Activated naive CD8-positive, alpha-beta T cell (primary cell): ENCODE data around the gene PCBP2.

Experiments used
- H3K27ac Mint-ChIP-seq: one replicate; pipeline ENCODE4 v1.8.0; 2021; ENCODE audit warnings: mixed read lengths
- H3K27me3 Mint-ChIP-seq: one replicate; pipeline ENCODE4 v1.8.0; 2021; ENCODE audit warnings: mixed read lengths
- H3K36me3 Mint-ChIP-seq: one replicate; pipeline ENCODE4 v1.8.0; 2021; ENCODE audit warnings: mixed read lengths
- H3K4me1 Mint-ChIP-seq: one replicate; pipeline ENCODE4 v1.8.0; 2021; ENCODE audit warnings: low read depth, mixed read lengths
- H3K4me3 Mint-ChIP-seq: one replicate; pipeline ENCODE4 v1.8.0; 2021; ENCODE audit warnings: mild to moderate bottlenecking, mixed read lengths
- H3K9me3 Mint-ChIP-seq: one replicate; pipeline ENCODE4 v1.8.0; 2021; ENCODE audit warnings: low read depth, mixed read lengths

PCBP2 gene

DNA sequence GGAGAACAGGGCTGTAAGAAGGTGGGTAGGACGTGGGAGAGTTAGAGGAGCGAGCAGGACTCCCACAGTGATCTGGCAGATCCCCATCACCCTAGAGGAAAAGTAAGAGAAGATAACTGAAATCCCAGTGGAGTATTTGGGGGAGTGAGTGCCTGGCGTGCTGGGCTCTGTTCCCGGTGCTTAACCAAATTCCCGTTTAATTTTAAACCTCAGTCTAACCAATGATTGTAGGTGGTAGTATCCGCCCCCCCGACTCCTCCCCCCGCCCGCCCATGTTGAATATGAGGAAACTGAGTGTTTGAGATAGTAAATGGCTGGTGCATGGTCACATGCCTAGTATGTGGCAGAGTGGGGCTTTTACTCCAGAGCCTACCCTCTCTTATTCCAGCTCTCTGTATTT lies 50.4 kb downstream of the PCBP2 start:
- Mint-ChIP-seq H3K27me3 (no peaks in the 10 kb centered on the region), H3K27ac (peak overlapping the region; percentile 97), H3K4me3 (peak overlapping the region; percentile 96), H3K9me3 (no peaks in the 10 kb centered on the region), H3K36me3 (no peaks in the 10 kb centered on the region), H3K4me1 (peaks cover 28% of the 10 kb centered on the region)

GRCh38 chr12:53502983-53503728 lies 51.3 kb downstream of the PCBP2 start:
- Mint-ChIP-seq H3K4me3 (peak overlapping the region; percentile 49), H3K27ac (no peak overlapping the region), H3K9me3 (no peaks in the 10 kb centered on the region), H3K4me1 (peaks cover 27% of the 10 kb centered on the region), H3K36me3 (no peaks in the 10 kb centered on the region), H3K27me3 (no peaks in the 10 kb centered on the region)

GRCh38 chr12:53504004-53504920 lies 52.4 kb downstream of the PCBP2 start:
- H3K4me1 Mint-ChIP-seq, result peaks cover 25% of the 10 kb centered on the region
- H3K27me3 Mint-ChIP-seq, result no peaks in the 10 kb centered on the region
- no peaks in the 10 kb centered on the region for H3K9me3 Mint-ChIP-seq
- H3K27ac Mint-ChIP-seq, result peak overlapping the region; percentile 6
- H3K36me3 Mint-ChIP-seq, result no peaks in the 10 kb centered on the region
- no peak overlapping the region for H3K4me3 Mint-ChIP-seq

- H3K4me3 Mint-ChIP-seq, result no peak overlapping the region
- peaks cover 20% of the 10 kb centered on the region for H3K4me1 Mint-ChIP-seq
- no peaks in the 10 kb centered on the region for H3K36me3 Mint-ChIP-seq
- no peaks in the 10 kb centered on the region for H3K27me3 Mint-ChIP-seq
- H3K9me3 Mint-ChIP-seq, result no peaks in the 10 kb centered on the region
- no peak overlapping the region for H3K27ac Mint-ChIP-seq
Measured at GRCh38 chr12:53505086-53505485, 53.2 kb downstream of the PCBP2 start.

DNA sequence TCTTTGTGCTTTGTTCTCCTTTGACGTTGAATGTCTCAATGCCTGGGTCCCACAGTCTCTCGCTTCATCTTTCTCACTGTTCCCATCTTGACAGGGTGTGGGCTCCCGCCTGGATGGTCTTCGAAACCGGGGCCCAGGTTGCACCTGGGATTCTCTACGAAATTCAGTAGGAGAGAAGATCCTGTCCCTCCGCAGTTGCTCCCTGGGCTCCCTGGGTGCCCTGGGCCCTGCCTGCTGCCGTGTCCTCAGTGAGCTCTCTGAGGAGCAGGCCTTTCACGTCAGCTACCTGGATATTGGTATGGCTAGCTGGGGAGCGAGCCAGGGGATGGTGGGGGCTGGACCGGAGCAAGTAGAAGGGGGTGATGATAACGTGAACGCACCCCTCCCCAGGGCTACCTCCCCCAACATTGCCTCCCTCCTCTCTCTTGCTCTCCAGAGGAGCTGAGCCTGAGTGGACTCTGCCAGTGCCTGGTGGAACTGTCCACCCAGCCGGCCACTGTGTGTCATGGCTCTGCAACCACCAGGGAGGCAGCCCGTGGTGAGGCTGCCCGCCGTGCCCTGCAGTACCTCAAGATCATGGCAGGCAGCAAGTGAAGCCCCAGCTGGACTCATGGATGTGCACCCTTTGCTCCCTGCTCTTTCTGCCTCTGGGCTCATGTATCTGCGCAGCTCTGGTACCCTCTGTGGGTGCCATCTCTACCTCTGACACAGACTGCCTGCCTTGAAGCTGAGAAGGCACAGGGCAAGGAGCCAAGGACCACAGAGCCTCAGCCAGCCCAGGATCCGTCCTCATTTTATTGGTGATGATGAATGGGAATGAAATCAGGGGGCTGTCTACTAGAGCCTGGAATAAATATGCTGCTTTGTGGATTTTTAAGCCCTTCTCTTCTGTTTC lies 53.9 kb downstream of the PCBP2 start:
- no peak overlapping the region for H3K4me3 Mint-ChIP-seq
- H3K27ac Mint-ChIP-seq, result no peak overlapping the region
- no peaks in the 10 kb centered on the region for H3K9me3 Mint-ChIP-seq
- H3K4me1 Mint-ChIP-seq, result peaks cover 16% of the 10 kb centered on the region
- H3K36me3 Mint-ChIP-seq, result no peaks in the 10 kb centered on the region
- H3K27me3 Mint-ChIP-seq, result no peaks in the 10 kb centered on the region

GRCh38 chr12:53506450-53506785 lies 54.5 kb downstream of the PCBP2 start:
- Mint-ChIP-seq H3K27me3 (no peaks in the 10 kb centered on the region), H3K36me3 (no peaks in the 10 kb centered on the region), H3K27ac (no peak overlapping the region), H3K4me1 (peaks cover 16% of the 10 kb centered on the region), H3K9me3 (no peaks in the 10 kb centered on the region), H3K4me3 (no peak overlapping the region)

DNA sequence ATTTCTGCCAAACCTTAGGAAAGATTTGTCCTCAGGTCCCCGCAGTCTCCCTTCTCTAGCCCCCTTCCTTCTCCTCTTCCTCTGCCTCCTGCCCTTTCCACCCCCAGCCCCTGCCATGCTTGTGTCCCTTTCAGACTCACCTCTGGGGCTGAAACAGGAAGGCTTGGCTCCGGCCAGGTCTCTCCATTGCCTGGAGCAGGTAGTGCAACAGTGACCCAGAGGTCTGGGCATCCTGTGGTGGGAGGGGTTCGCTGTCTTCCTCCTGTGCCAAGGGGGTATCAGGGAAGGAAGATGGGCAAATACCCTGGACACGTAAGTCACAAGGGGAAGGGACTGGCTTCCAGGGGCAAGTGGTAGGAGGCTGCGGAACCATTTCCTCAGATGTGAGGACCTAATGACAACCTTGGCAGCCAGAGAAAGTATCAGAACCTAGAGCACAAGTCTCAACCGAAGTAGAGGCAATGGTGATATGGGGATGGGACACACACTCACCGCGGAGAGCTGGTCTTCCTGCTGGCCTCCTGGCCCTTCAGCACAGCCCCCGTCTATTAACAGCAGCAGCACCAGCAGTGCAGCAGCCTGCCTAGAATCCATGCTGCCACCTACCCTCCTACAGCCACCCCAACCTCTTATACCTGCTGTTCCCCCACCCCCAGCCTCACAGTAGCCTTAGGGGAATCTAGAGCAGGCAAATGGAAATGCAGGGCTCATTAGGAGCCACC lies 55.1 kb downstream of the PCBP2 start, which contains the start of gene NPFF:
TSS of gene NPFF (minus strand) at position 604 of the 722 bp plus-strand sequence. CDS start at position 594, 10 bp downstream.
- Mint-ChIP-seq H3K4me1 (peaks cover 12% of the 10 kb centered on the region), H3K27ac (no peak within 1 kb of the TSS), H3K4me3 (no peak within 1 kb of the TSS), H3K27me3 (no peaks in the 10 kb centered on the region), H3K36me3 (no peaks in the 10 kb centered on the region), H3K9me3 (no peaks in the 10 kb centered on the region)

DNA sequence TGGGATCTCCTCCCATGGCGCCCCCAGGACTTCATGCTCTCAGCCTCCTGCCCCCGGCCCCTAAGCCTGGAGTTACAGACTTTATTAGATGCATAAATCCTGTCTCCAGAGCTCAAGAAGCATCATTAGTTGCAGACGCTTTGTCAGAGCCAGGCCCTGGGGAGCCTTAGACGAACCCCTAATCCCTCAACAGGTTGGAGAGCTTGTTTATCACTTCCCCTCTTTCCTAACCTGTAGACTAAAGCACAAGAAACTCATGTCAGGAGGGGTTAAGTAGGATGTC lies 55.6 kb downstream of the PCBP2 start:
- no peaks in the 10 kb centered on the region for H3K36me3 Mint-ChIP-seq
- H3K4me1 Mint-ChIP-seq, result peaks cover 10% of the 10 kb centered on the region
- H3K9me3 Mint-ChIP-seq, result no peaks in the 10 kb centered on the region
- no peak overlapping the region for H3K4me3 Mint-ChIP-seq
- no peaks in the 10 kb centered on the region for H3K27me3 Mint-ChIP-seq
- no peak overlapping the region for H3K27ac Mint-ChIP-seq

DNA sequence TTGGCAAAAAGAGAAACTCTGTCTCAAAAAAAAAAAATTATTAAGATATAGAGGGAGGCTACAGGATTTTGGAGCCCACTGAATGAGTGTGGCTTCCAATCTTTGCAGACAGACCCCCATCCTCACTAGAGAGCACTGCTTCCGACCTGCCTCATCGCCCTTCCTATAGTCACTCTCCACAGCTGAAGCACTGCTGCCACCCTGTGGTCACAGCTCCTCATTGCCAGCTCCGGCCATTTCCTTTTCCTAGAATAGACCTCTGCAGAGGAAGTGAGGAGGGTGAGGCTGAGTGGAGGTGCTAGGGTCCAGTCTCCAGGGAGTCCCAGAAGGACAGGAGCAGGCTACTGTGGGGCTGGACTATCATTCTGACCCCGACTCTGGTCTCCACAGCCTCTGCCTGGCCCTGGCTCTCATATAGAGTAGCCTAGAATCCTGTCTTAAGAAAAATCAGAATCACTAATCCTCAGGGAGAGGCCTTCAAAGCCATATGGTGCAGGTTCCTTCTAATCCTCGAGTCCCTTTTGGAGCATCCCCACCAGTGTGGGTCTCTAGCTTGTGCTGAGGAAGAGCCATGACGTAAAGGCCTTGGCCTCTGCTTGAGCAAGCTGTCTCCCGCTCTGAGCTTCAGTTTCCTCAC lies 56.8 kb downstream of the PCBP2 start:
- Mint-ChIP-seq H3K4me3 (no peak overlapping the region), H3K27me3 (no peaks in the 10 kb centered on the region), H3K36me3 (no peaks in the 10 kb centered on the region), H3K4me1 (peaks cover 8% of the 10 kb centered on the region), H3K27ac (peak overlapping the region; percentile 51), H3K9me3 (no peaks in the 10 kb centered on the region)

DNA sequence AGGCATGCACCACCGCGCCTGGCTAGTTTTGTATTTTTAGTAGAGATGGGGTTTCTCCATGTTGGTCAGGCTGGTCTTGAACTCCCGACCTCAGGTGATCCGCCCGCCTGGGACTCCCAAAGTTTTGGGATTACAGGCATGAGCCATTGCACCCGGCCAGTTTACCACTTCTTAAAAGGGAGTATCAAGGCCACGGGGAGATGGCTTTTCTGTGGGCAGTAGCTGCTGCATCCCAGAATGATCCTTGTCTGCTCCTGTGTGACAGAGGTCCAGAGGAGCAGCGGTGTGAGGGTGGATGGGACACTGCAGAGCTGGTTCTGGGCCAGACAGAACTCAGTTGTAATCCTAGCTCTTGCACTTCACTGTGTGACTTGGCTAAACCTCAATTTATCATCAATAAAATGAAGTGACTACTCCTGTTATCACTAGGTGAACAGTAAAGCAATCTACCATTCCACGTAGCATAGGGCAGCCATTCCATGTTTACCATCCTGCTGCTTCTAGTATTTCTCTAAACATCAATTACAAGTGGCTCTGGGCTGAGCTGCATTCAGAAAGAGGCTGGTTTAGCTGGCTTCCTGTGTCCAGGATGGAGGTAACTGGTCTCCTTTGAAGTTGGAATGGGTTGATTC lies 58.4 kb downstream of the PCBP2 start:
- no peak overlapping the region for H3K4me3 Mint-ChIP-seq
- H3K4me1 Mint-ChIP-seq, result peaks cover 8% of the 10 kb centered on the region
- H3K9me3 Mint-ChIP-seq, result no peaks in the 10 kb centered on the region
- no peaks in the 10 kb centered on the region for H3K27me3 Mint-ChIP-seq
- H3K36me3 Mint-ChIP-seq, result no peaks in the 10 kb centered on the region
- no peak overlapping the region for H3K27ac Mint-ChIP-seq

GRCh38 chr12:53513712-53514410 lies 62.0 kb downstream of the PCBP2 start:
- H3K4me1 Mint-ChIP-seq, result peaks cover 2% of the 10 kb centered on the region
- no peaks in the 10 kb centered on the region for H3K9me3 Mint-ChIP-seq
- no peaks in the 10 kb centered on the region for H3K36me3 Mint-ChIP-seq
- no peaks in the 10 kb centered on the region for H3K27me3 Mint-ChIP-seq
- no peak overlapping the region for H3K4me3 Mint-ChIP-seq
- peak overlapping the region; percentile 47 for H3K27ac Mint-ChIP-seq

DNA sequence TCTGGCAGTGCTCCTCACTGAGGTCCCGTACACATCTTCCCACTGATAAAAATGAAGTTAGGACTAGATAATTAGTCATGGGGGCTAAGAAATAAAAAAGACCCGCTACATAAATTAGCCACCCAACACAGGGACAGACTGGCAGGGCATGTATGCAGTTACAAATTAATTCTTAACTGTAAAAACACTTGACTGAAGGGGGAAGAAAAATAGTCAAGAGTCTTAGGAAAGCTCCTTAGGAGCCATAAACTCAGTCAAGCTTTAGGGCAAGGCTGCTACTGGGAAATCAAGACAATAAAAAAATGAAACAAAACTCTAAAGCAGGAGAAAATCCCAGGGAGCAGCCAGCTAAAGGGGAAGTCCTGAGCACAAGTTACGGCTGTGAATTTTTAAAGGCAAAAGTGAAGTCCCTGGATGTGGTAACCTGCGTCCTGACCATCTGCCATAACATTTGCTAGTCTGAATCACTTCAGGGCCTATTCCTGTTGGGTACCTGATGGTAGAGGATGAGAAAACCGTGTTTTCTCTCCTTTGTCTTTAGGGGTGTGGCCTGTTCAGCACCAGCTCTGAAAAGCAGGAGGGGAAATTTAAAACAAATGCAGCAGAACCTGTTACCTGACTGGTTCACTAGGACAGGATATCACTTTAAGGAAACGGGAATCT lies 62.9 kb downstream of the PCBP2 start:
- no peak overlapping the region for H3K4me3 Mint-ChIP-seq
- H3K4me1 Mint-ChIP-seq, result no peaks in the 10 kb centered on the region
- H3K27me3 Mint-ChIP-seq, result no peaks in the 10 kb centered on the region
- H3K36me3 Mint-ChIP-seq, result no peaks in the 10 kb centered on the region
- H3K27ac Mint-ChIP-seq, result peak overlapping the region; percentile 22
- H3K9me3 Mint-ChIP-seq, result no peaks in the 10 kb centered on the region

GRCh38 chr12:53515291-53515680 lies 63.4 kb downstream of the PCBP2 start:
- H3K4me3 Mint-ChIP-seq, result no peak overlapping the region
- H3K9me3 Mint-ChIP-seq, result no peaks in the 10 kb centered on the region
- no peaks in the 10 kb centered on the region for H3K27me3 Mint-ChIP-seq
- no peaks in the 10 kb centered on the region for H3K4me1 Mint-ChIP-seq
- H3K27ac Mint-ChIP-seq, result no peak overlapping the region
- H3K36me3 Mint-ChIP-seq, result no peaks in the 10 kb centered on the region
